Upper lobe of left lung (tissue), 4 donors: Measurements from ENCODE around the gene CCR9.

Source experiments
- CTCF ChIP-seq, 6 experiments: fragments of 450-650 bp in 4 of 6; fragments of 200-600 bp in 2 of 6; sonication (generic) in 2 of 6; IDR thresholded peaks; one replicate each; pipeline ENCODE4 v1.5.1; 2016 to 2019; ENCODE audit warnings: antibody characterized with exemption in 6 of 6
- EP300 ChIP-seq, 4 donors: sonication (generic); formaldehyde crosslinking; IDR thresholded peaks; one replicate each; pipeline ENCODE4 v1.5.1; 2017; ENCODE audit warnings: antibody characterized with exemption in 4 of 4, control low read depth in 2 of 4
- POLR2A ChIP-seq, 4 donors: fragments of 450-650 bp; IDR thresholded peaks; one replicate each; pipeline ENCODE4 v1.5.1; 2016 to 2017; ENCODE audit warnings: antibody characterized with exemption in 4 of 4, mild to moderate bottlenecking in 2 of 4
- POLR2AphosphoS5 ChIP-seq, 2 donors: sonication (generic); formaldehyde crosslinking; IDR thresholded peaks; one replicate each; pipeline ENCODE4 v1.5.1; 2017; ENCODE audit warnings: antibody characterized with exemption in 2 of 2

- TF ChIP-seq POLR2AphosphoS5 (IDR thresholded peaks at IDR 0.05), result no peak
- no peak for TF ChIP-seq CTCF (IDR thresholded peaks at IDR 0.05)
- TF ChIP-seq POLR2A (IDR thresholded peaks at IDR 0.05), result no peak
- no peak for TF ChIP-seq EP300 (IDR thresholded peaks at IDR 0.05)
These were observed 38.0 kb upstream of the CCR9 start for GRCh38 chr3:45848392-45848791.
